HEK293 (cell line): Measurements from ENCODE around the gene ZDHHC6.

Experiments used
- CTCF ChIA-PET: fragments of 350-600 bp; formaldehyde crosslinking; extraction: SDS; loops from one replicate; lab custom pipeline; 2021; ENCODE audit warnings: antibody characterized with exemption; lab: Yijun Ruan, JAX
- POLR2A ChIA-PET: fragments of 300-600 bp; formaldehyde crosslinking; extraction: SDS; loops from one replicate; lab custom pipeline; 2020; ENCODE audit warnings: antibody characterized with exemption, inconsistent platforms; lab: Yijun Ruan, JAX
- H3K27ac ChIP-seq: fragments of 200-500 bp; sonication (Bioruptor generic); 2 replicates; pipeline ENCODE4 v1.5.1; 2014; ENCODE audit warnings: low read depth, low read length, control low read depth, inconsistent platforms; ENCODE audit errors: extremely low read depth
- H3K36me3 ChIP-seq, 2 experiments: fragments of 200-500 bp in 1 of 2; sonication (Bioruptor generic) in 1 of 2; 1 replicate in 1 of 2; 2 replicates in 1 of 2; pipeline ENCODE4 v1.5.1; 2014 to 2017; ENCODE audit warnings: inconsistent platforms in 2 of 2, low read length in 2 of 2; ENCODE audit not compliant: control insufficient read depth in 2 of 2, insufficient read depth in 1 of 2
- H3K4me1 ChIP-seq: fragments of 200-500 bp; sonication (Bioruptor generic); 2 replicates; pipeline ENCODE4 v1.5.1; 2014; ENCODE audit warnings: mild to moderate bottlenecking, low read length, inconsistent platforms; ENCODE audit not compliant: control insufficient read depth, insufficient read depth
- H3K4me3 ChIP-seq: 2 replicates; pipeline ENCODE4 v1.5.1; 2011; ENCODE audit warnings: low read depth, mild to moderate bottlenecking, control low read depth, low read length, moderate library complexity
- H3K9me3 ChIP-seq: fragments of 200-500 bp; sonication (Bioruptor generic); 2 replicates; pipeline ENCODE4 v1.5.1; 2014; ENCODE audit warnings: low read depth, low read length, inconsistent platforms; ENCODE audit not compliant: control insufficient read depth, insufficient read depth
- GLIS1 ChIP-seq: fragments of 450-650 bp; formaldehyde crosslinking; IDR thresholded peaks from 2 replicates; pipeline ENCODE4 v1.5.1; 2016; ENCODE audit warnings: missing biosample characterization, missing genetic modification characterization
- GLIS2 ChIP-seq: fragments of 450-650 bp; formaldehyde crosslinking; IDR thresholded peaks from 2 replicates; pipeline ENCODE4 v1.5.1; 2016; ENCODE audit warnings: missing biosample characterization, missing genetic modification characterization
- SCRT2 ChIP-seq: fragments of 450-650 bp; formaldehyde crosslinking; IDR thresholded peaks from 2 replicates; pipeline ENCODE4 v1.5.1; 2016; ENCODE audit warnings: missing biosample characterization, missing genetic modification characterization
- WT1 ChIP-seq: fragments of 450-650 bp; formaldehyde crosslinking; IDR thresholded peaks from 2 replicates; pipeline ENCODE4 v1.5.1; 2016; ENCODE audit warnings: missing biosample characterization, missing genetic modification characterization
- YY1 ChIP-seq: fragments of 450-650 bp; formaldehyde crosslinking; IDR thresholded peaks from 2 replicates; pipeline ENCODE4 v1.5.1; 2018; ENCODE audit warnings: missing biosample characterization, missing genetic modification characterization
- ZFHX2 ChIP-seq: fragments of 450-650 bp; formaldehyde crosslinking; conservative IDR thresholded peaks from 2 replicates; pipeline ENCODE4 v1.5.1; 2016; ENCODE audit warnings: missing biosample characterization, missing genetic modification characterization
- ZNF169 ChIP-seq: fragments of 450-650 bp; formaldehyde crosslinking; IDR thresholded peaks from 2 replicates; pipeline ENCODE4 v1.5.1; 2016; ENCODE audit warnings: missing biosample characterization, missing genetic modification characterization
- ZNF221 ChIP-seq: fragments of 450-650 bp; formaldehyde crosslinking; IDR thresholded peaks from 2 replicates; pipeline ENCODE4 v1.5.1; 2017; ENCODE audit warnings: missing biosample characterization, missing genetic modification characterization, borderline replicate concordance
- ZNF24 ChIP-seq: fragments of 450-650 bp; formaldehyde crosslinking; IDR thresholded peaks from 2 replicates; pipeline ENCODE4 v1.5.1; 2016; ENCODE audit warnings: missing biosample characterization, missing genetic modification characterization
- ZNF335 ChIP-seq: fragments of 450-650 bp; formaldehyde crosslinking; conservative IDR thresholded peaks from 2 replicates; pipeline ENCODE4 v1.5.1; 2016; ENCODE audit warnings: missing biosample characterization, missing genetic modification characterization
- ZNF596 ChIP-seq: fragments of 450-650 bp; IDR thresholded peaks from 2 replicates; pipeline ENCODE4 v1.5.0; 2018; ENCODE audit warnings: missing biosample characterization, mild to moderate bottlenecking, missing genetic modification characterization, moderate library complexity
- ZNF629 ChIP-seq: fragments of 450-650 bp; formaldehyde crosslinking; IDR thresholded peaks from 2 replicates; pipeline ENCODE4 v1.5.1; 2017; ENCODE audit warnings: missing biosample characterization, missing genetic modification characterization
- ZNF639 ChIP-seq: fragments of 450-650 bp; formaldehyde crosslinking; IDR thresholded peaks from 2 replicates; pipeline ENCODE4 v1.5.1; 2016; ENCODE audit warnings: missing biosample characterization, missing genetic modification characterization
- ZNF777 ChIP-seq: fragments of 450-650 bp; formaldehyde crosslinking; IDR thresholded peaks from 2 replicates; pipeline ENCODE4 v1.5.1; 2017; ENCODE audit warnings: missing biosample characterization, missing genetic modification characterization, borderline replicate concordance
- ZXDB ChIP-seq: fragments of 450-650 bp; formaldehyde crosslinking; IDR thresholded peaks from 2 replicates; pipeline ENCODE4 v1.5.1; 2016; ENCODE audit warnings: missing biosample characterization, missing genetic modification characterization
- TF ChIP-seq, protein P1 (sequence below): fragments of 450-650 bp; formaldehyde crosslinking; IDR thresholded peaks from 2 replicates; pipeline ENCODE4 v1.5.1; 2016; ENCODE audit warnings: missing biosample characterization, missing genetic modification characterization, borderline replicate concordance
- TF ChIP-seq, protein P2 (sequence below): fragments of 450-650 bp; formaldehyde crosslinking; IDR thresholded peaks from 2 replicates; pipeline ENCODE4 v1.5.0; 2017; ENCODE audit warnings: missing biosample characterization, missing genetic modification characterization, borderline replicate concordance
- TF ChIP-seq, protein P3 (sequence below): fragments of 450-650 bp; formaldehyde crosslinking; IDR thresholded peaks from 2 replicates; pipeline ENCODE4 v1.5.1; 2016; ENCODE audit warnings: missing biosample characterization, missing genetic modification characterization
- TF ChIP-seq, protein P4 (sequence below): fragments of 450-650 bp; formaldehyde crosslinking; IDR thresholded peaks from 2 replicates; pipeline ENCODE4 v1.5.1; 2016; ENCODE audit warnings: missing biosample characterization, missing genetic modification characterization
- TF ChIP-seq, protein P5 (sequence below): fragments of 450-650 bp; formaldehyde crosslinking; IDR thresholded peaks from 2 replicates; pipeline ENCODE4 v1.5.1; 2016; ENCODE audit warnings: missing biosample characterization, missing genetic modification characterization

Gene ZDHHC6, protein sequence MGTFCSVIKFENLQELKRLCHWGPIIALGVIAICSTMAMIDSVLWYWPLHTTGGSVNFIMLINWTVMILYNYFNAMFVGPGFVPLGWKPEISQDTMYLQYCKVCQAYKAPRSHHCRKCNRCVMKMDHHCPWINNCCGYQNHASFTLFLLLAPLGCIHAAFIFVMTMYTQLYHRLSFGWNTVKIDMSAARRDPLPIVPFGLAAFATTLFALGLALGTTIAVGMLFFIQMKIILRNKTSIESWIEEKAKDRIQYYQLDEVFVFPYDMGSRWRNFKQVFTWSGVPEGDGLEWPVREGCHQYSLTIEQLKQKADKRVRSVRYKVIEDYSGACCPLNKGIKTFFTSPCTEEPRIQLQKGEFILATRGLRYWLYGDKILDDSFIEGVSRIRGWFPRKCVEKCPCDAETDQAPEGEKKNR

GRCh38 chr10:112446855-112447619 lies at the start of gene ZDHHC6, which contains the start of gene VTI1A:
TSS of gene ZDHHC6 (minus strand) at chr10:112446914. CDS start at chr10:112445436, 1,478 bp downstream.
TSS of gene VTI1A (plus strand) at chr10:112447215. CDS start at chr10:112447374, 159 bp downstream.
- peak within 1 kb of the TSS; percentile 89 for H3K27ac ChIP-seq
- H3K36me3 ChIP-seq = peaks cover 16 to 29% of the 10 kb centered on the region in 2 experiments
- peaks cover 5% of the 10 kb centered on the region for H3K4me1 ChIP-seq
- ChIA-PET POLR2A (interaction anchor here (0.5 to 1.2 kb wide), 7 partner anchors 10 to 514 kb away, joined by 3 to 6 read pairs (median 3); no protein-coding TSS in a partner anchor), CTCF (interaction anchor here (0.7 kb wide), 1 partner anchor 29 kb away, joined by 3 read pairs; no protein-coding TSS in a partner anchor)
- peak within 1 kb of the TSS; percentile 99 for H3K4me3 ChIP-seq
- no peaks in the 10 kb centered on the region for H3K9me3 ChIP-seq
- TF ChIP-seq, protein P1, sequence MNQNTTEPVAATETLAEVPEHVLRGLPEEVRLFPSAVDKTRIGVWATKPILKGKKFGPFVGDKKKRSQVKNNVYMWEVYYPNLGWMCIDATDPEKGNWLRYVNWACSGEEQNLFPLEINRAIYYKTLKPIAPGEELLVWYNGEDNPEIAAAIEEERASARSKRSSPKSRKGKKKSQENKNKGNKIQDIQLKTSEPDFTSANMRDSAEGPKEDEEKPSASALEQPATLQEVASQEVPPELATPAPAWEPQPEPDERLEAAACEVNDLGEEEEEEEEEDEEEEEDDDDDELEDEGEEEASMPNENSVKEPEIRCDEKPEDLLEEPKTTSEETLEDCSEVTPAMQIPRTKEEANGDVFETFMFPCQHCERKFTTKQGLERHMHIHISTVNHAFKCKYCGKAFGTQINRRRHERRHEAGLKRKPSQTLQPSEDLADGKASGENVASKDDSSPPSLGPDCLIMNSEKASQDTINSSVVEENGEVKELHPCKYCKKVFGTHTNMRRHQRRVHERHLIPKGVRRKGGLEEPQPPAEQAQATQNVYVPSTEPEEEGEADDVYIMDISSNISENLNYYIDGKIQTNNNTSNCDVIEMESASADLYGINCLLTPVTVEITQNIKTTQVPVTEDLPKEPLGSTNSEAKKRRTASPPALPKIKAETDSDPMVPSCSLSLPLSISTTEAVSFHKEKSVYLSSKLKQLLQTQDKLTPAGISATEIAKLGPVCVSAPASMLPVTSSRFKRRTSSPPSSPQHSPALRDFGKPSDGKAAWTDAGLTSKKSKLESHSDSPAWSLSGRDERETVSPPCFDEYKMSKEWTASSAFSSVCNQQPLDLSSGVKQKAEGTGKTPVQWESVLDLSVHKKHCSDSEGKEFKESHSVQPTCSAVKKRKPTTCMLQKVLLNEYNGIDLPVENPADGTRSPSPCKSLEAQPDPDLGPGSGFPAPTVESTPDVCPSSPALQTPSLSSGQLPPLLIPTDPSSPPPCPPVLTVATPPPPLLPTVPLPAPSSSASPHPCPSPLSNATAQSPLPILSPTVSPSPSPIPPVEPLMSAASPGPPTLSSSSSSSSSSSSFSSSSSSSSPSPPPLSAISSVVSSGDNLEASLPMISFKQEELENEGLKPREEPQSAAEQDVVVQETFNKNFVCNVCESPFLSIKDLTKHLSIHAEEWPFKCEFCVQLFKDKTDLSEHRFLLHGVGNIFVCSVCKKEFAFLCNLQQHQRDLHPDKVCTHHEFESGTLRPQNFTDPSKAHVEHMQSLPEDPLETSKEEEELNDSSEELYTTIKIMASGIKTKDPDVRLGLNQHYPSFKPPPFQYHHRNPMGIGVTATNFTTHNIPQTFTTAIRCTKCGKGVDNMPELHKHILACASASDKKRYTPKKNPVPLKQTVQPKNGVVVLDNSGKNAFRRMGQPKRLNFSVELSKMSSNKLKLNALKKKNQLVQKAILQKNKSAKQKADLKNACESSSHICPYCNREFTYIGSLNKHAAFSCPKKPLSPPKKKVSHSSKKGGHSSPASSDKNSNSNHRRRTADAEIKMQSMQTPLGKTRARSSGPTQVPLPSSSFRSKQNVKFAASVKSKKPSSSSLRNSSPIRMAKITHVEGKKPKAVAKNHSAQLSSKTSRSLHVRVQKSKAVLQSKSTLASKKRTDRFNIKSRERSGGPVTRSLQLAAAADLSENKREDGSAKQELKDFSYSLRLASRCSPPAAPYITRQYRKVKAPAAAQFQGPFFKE = no peak
- TF ChIP-seq, protein P2, sequence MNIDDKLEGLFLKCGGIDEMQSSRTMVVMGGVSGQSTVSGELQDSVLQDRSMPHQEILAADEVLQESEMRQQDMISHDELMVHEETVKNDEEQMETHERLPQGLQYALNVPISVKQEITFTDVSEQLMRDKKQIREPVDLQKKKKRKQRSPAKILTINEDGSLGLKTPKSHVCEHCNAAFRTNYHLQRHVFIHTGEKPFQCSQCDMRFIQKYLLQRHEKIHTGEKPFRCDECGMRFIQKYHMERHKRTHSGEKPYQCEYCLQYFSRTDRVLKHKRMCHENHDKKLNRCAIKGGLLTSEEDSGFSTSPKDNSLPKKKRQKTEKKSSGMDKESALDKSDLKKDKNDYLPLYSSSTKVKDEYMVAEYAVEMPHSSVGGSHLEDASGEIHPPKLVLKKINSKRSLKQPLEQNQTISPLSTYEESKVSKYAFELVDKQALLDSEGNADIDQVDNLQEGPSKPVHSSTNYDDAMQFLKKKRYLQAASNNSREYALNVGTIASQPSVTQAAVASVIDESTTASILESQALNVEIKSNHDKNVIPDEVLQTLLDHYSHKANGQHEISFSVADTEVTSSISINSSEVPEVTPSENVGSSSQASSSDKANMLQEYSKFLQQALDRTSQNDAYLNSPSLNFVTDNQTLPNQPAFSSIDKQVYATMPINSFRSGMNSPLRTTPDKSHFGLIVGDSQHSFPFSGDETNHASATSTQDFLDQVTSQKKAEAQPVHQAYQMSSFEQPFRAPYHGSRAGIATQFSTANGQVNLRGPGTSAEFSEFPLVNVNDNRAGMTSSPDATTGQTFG = no peak
- TF ChIP-seq ZFHX2 (tag by site-specific recombination) (no peak), WT1 (tag by site-specific recombination) (no peak), ZNF169 (no peak), YY1 (peak; percentile 82), ZNF221 (tag by site-specific recombination) (no peak), GLIS1 (peak; percentile 89), ZNF24 (tag by site-specific recombination) (peak; percentile 83), ZNF335 (tag by site-specific recombination) (peak; percentile 92), GLIS2 (tag by site-specific recombination) (peak; percentile 88), ZNF639 (tag by site-specific recombination) (peak; percentile 99), ZNF596 (tag by site-specific recombination) (no peak), ZNF629 (tag by site-specific recombination) (peak; percentile 80), ZXDB (peak; percentile 97), ZNF777 (no peak), SCRT2 (tag by site-specific recombination) (0 out of 2 replicates have a peak, but pooled peaks have one; percentile 26)
- TF ChIP-seq, protein P3, sequence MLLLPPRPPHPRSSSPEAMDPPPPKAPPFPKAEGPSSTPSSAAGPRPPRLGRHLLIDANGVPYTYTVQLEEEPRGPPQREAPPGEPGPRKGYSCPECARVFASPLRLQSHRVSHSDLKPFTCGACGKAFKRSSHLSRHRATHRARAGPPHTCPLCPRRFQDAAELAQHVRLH = peak; percentile 85; the same call in 1 of the 2 replicates
- TF ChIP-seq, protein P4, sequence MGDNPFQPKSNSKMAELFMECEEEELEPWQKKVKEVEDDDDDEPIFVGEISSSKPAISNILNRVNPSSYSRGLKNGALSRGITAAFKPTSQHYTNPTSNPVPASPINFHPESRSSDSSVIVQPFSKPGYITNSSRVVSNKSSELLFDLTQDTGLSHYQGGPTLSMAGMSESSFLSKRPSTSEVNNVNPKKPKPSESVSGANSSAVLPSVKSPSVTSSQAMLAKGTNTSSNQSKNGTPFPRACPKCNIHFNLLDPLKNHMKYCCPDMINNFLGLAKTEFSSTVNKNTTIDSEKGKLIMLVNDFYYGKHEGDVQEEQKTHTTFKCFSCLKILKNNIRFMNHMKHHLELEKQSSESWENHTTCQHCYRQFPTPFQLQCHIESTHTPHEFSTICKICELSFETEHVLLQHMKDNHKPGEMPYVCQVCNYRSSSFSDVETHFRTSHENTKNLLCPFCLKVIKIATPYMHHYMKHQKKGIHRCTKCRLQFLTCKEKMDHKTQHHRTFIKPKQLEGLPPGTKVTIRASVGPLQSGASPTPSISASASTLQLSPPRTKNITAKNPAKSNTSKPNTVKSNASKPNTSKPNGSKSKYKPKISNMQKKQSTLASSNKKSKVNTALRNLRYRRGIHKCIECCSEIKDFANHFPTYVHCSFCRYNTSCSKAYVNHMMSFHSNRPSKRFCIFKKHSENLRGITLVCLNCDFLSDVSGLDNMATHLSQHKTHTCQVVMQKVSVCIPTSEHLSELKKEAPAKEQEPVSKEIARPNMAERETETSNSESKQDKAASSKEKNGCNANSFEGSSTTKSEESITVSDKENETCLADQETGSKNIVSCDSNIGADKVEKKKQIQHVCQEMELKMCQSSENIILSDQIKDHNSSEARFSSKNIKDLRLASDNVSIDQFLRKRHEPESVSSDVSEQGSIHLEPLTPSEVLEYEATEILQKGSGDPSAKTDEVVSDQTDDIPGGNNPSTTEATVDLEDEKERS (tag by site-specific recombination) = no peak; the same call in 1 of the 2 replicates
- TF ChIP-seq, protein P5, sequence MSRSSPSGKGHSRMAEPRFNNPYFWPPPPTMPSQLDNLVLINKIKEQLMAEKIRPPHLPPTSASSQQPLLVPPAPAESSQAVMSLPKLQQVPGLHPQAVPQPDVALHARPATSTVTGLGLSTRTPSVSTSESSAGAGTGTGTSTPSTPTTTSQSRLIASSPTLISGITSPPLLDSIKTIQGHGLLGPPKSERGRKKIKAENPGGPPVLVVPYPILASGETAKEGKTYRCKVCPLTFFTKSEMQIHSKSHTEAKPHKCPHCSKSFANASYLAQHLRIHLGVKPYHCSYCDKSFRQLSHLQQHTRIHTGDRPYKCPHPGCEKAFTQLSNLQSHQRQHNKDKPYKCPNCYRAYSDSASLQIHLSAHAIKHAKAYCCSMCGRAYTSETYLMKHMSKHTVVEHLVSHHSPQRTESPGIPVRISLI (tag by site-specific recombination) = no peak; the same call in 1 of the 2 replicates
